Thyroid gland (tissue), 4 donors: ENCODE measurements around the gene SPEG.

Experiments
- CTCF ChIP-seq, 6 experiments: fragments of 200-600 bp in 3 of 6; fragments of 450-650 bp in 3 of 6; sonication (generic) in 3 of 6; IDR thresholded peaks; one replicate each; pipeline ENCODE4 v1.5.1; 2016 to 2019; ENCODE audit warnings: antibody characterized with exemption in 6 of 6, mild to moderate bottlenecking in 2 of 6, inconsistent platforms in 1 of 6, moderate library complexity in 1 of 6
- POLR2A ChIP-seq, 2 donors: fragments of 450-650 bp; IDR thresholded peaks; one replicate each; pipeline ENCODE4 v1.6.1; 2017; ENCODE audit warnings: antibody characterized with exemption in 2 of 2, mild to moderate bottlenecking in 2 of 2, moderate library complexity in 1 of 2

GRCh38 chr2:219442256-219443015 lies 7.8 kb downstream of the SPEG start:
- no peak for TF ChIP-seq CTCF (IDR thresholded peaks at IDR 0.05)
- TF ChIP-seq POLR2A (IDR thresholded peaks at IDR 0.05), result no peak
